MV-4-11 (cell line): ENCODE results near the gene GABARAPL2.
A peak's percentile ranks its signal among the peaks of the same experiment; 100 is the strongest.
"Not testable (repeated sequence)": the region's sequence is repeated elsewhere in the genome, so short reads cannot be mapped to it uniquely, and the experiment has no call there.

ENCODE experiments used
- DNase-seq: peaks from one replicate; lab custom pipeline; 2025; lab: John Stamatoyannopoulos, UW

The GABARAPL2 gene

GRCh38 chr16:75566040-75566757 lies at the start of gene GABARAPL2:
Gene GABARAPL2, plus strand, starts transcription at chr16:75566379. Its CDS starts 108 bp downstream, at chr16:75566487.
- DNase-seq: peak; percentile 79

- no peak for DNase-seq
These were observed 47.0 kb upstream of the GABARAPL2 start for GRCh38 chr16:75519175-75519574.

GRCh38 chr16:75526032-75526790 lies 40.0 kb upstream of the GABARAPL2 start:
- DNase-seq: no peak

GRCh38 chr16:75527825-75528299 lies 38.3 kb upstream of the GABARAPL2 start:
- DNase-seq: peak; percentile 18

GRCh38 chr16:75529056-75529905 lies 36.9 kb upstream of the GABARAPL2 start:
- no peak for DNase-seq

- DNase-seq: no peak
These were observed 36.2 kb upstream of the GABARAPL2 start for GRCh38 chr16:75529959-75530358.

- DNase-seq: no peak
These were observed 33.9 kb upstream of the GABARAPL2 start for GRCh38 chr16:75532142-75532765.

GRCh38 chr16:75532791-75533190 lies 33.4 kb upstream of the GABARAPL2 start:
- no peak for DNase-seq

- no peak for DNase-seq
These were observed 31.5 kb upstream of the GABARAPL2 start for GRCh38 chr16:75534560-75535205.

- DNase-seq: no peak
These were observed 30.9 kb upstream of the GABARAPL2 start for GRCh38 chr16:75535211-75535843.

- no peak for DNase-seq
These were observed 30.3 kb upstream of the GABARAPL2 start, which contains the start of gene CHST5 for GRCh38 chr16:75535901-75536300. Gene CHST5, minus strand, starts transcription at chr16:75536108. Its CDS starts 5,724 bp downstream, at chr16:75530384.

GRCh38 chr16:75537776-75538175 lies 28.4 kb upstream of the GABARAPL2 start:
- DNase-seq: no peak

- not testable (repeated sequence) for DNase-seq
These were observed 27.2 kb upstream of the GABARAPL2 start for GRCh38 chr16:75538882-75539565.

GRCh38 chr16:75541236-75541635 lies 24.9 kb upstream of the GABARAPL2 start:
- DNase-seq: no peak

- not testable (repeated sequence) for DNase-seq
These were observed 23.7 kb upstream of the GABARAPL2 start for GRCh38 chr16:75542462-75542861.

GRCh38 chr16:75545879-75546278 lies 20.3 kb upstream of the GABARAPL2 start:
- not testable (repeated sequence) for DNase-seq

- DNase-seq: no peak
These were observed 19.9 kb upstream of the GABARAPL2 start for GRCh38 chr16:75546293-75546692.

- not testable (repeated sequence) for DNase-seq
These were observed 17.7 kb upstream of the GABARAPL2 start for GRCh38 chr16:75548456-75548855.

GRCh38 chr16:75550211-75550662 lies 15.9 kb upstream of the GABARAPL2 start:
- DNase-seq: peak; percentile 96

GRCh38 chr16:75552951-75553350 lies 13.2 kb upstream of the GABARAPL2 start:
- DNase-seq: no peak
